NCI-H2107 treated with DMSO at 0.1 percent for 48 hours (cell line): ENCODE results near the gene VAV2.

Source experiments
- DNase-seq: peaks from one replicate; lab custom pipeline; 2025; ENCODE audit not compliant: unreplicated experiment; lab: John Stamatoyannopoulos, UW

The VAV2 gene

DNA sequence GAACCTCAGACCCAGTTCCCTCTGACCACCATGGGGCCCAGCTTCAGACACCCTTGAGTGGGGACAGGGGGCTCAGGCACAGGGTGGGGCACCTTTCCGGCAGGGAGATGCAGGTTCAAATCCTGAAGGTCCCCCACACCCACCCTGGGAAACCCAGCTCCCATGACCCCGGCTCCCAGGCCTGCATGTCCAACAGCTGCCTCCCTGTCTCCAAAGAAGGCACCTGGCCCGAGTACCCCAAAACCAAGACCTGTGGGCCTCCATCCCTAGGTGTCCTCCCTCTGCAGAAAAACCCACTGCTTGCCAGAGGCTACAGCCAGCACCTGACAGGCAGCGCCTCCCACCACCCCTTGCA, 38.5 kb downstream of the VAV2 start:
- DNase-seq: no peak

DNA sequence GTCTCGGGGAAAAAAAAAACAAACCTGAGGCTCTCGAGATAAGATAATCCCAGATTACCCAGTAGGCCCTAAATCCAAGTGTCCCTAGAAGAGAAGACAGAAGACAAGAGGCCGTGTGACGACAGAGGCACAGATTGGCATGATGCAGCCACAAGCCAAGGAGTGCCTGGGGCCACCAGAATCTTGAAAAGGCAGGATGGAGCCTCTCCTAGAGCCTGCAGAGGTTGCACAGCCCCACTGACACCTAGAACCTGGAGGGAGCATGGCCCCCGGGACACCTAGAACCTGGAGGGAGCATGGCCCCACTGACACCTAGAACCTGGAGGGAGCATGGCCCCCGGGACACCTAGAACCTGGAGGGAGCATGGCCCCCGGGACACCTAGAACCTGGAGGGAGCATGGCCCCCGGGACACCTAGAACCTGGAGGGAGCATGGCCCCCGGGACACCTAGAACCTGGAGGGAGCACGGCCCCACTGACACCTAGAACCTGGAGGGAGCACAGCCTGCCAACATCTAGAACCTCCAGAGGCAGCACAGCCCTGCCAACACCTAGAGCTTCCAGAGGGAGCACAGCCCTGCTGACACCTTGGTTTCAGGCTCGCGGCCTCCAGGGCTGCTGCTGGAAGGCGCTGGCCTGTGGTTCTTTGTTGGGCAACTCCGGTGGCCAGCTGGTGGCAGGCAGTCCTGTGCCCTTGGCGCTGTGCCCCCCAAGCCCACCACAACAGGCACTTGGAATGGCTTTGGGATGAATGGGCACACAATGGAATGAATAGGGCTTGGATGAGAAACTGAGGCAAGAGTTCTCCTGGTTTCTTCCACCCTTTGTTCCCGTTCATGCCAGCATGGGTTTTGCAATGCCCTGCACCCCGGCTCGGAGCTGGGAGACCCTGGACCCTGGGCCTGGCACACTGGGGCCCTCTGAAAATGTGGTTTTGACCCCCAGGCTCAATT, 39.2 kb downstream of the VAV2 start:
- DNase-seq: no peak

DNA sequence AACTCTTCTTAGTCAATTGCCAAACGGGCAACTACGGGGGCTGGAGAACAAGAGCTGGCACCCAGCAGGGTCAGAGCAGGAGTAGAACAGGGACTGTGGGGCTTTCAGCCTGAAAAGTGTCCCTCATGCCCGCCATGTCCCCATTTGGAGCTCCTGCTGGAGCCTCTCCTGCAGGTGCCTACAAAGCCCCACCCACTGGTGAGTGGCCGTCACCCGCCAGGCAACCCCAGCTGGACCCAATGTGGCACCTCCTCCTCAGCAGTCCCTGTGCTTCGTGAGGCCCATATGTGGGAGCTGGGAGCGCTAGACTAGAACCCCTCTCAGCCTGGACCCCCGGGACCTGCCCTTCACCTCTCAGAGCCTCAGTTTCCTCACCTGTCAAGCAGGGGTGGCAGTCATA, 40.9 kb downstream of the VAV2 start:
- no peak for DNase-seq

DNA sequence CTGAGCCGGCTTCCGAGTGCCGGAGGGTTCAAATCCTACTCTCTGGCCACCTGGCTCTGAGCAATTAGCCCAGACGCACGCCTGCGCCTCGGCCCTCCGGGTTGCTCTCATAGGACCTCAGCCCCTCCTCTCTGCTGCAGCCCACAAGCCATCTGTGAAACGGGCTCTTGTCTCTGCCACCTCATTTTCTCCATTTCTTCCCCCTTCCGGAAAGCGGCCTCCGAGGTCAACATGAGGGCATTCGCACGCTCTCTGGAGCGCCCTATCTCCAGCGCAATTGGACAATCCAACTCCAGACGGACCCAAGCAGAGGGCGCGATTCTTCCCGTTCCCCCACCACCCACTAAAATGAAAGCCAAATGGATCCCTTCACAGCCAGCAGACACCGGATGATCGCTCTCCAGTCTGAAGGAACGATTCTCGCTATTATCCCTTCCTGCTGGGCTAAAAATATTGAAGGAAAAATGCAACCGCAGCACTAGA, 41.5 kb downstream of the VAV2 start:
- DNase-seq: peak; percentile 48

DNA sequence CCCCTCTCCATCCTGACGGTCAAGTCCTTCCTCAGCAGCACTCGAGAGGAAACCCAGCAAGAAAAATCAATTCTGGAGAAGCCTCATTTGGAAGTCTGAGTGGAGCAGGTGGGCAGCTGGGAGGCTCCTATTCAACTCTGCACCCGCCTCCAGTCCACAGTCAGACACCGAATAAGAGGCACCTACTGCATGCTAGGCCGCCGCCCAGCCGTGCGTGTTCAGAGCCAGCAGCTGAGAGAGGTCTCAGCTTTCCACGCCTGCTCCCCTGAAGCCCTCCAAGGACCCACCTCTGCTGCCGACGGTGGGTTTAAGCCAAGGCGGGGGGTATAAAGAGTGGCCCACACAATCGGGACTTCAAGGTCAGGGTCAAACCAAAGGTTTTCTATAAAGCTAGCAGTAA, 41.9 kb downstream of the VAV2 start:
- peak; percentile 94 for DNase-seq

DNA sequence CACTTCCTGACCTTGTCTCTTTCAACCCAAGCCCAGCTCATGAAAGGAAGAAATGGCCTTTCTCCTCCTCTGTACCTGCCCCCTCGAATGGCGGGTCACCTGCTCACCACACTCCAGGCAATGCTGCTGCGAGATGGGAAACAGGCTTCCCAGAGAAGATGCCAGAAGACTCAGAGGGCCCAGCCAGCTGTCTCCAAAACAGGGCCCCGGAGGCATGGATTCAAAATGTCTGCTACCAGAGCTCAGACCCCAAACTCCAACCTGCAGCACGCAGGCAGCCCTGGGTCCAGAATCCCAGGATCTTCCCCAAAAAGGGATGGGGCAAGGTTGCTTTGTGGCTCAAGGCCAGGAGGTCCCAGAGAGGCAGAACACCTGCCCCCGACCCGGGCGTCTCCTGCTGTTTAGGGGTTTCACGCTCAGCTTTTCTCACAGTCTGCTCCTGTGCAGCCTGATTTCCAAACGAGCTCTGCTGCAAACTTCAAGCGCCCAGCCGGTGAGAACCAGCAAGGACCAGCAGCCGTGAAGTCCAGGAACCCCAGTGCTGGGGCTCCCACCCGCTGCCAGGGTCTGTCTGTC, 42.5 kb downstream of the VAV2 start:
- DNase-seq: peak; percentile 47

DNA sequence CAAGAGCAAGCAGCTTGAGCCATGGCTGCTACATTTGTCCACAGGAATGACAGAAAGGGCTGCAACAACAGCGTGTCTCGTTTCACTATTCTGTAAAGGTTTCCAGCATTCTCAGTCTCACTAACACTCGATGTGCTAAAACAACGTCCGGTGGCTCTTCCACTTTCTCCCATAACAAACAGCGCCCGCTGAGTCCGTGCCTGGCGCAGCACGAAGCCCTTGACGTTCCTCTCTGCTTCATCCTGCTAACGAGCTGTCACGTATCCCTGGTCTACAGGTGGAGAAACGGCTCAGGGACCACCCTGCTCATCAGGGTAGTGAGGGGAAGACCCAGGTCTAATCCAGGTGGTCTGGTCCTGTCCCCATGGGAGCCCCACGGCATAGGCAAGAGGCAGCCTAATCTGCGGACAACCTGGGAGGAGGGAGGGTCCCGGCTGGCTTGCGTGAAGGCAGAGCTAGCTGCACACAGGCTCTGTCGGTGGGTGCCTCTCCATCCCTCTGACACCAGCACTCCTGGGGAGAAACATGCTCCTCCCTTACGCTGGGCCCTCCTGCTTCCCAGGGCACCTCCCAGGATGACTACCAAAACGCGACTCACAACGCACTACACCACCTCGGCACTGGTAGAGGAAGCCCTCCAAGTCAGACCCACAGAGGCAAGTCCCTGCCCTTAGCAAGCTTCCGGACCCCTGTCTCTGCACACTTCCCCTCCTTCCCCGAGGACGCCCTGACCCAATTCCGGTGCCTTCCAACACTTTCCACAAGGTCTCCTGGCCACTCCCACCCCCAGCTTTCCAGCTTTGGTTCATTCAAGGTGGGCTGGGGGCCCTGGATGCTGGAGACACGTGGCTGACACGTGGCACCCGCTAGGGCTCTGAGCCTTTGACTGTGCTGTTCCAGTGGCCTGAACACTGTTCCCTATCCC, 43.3 kb downstream of the VAV2 start:
- DNase-seq: peak; percentile 45

DNA sequence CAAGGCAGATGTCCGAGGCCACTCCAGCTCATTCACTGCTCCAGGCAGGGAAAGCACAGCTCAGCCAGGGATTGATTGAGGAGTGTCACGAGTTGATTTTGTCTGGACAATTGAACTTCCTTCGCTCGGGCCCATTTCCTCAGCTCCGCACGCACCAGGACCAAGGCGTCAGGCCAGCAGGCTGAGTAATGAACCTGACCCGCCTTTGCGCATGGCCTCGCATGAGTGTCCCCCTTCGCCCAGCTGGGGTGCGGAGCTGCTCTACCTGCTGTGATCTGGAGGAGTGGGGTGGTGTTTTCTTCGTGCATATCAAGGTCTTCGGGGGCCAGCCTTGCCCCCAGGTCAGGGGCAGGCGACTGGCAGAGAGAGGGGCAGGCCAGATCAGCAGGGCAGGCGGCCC, 44.0 kb downstream of the VAV2 start:
- DNase-seq: no peak

DNA sequence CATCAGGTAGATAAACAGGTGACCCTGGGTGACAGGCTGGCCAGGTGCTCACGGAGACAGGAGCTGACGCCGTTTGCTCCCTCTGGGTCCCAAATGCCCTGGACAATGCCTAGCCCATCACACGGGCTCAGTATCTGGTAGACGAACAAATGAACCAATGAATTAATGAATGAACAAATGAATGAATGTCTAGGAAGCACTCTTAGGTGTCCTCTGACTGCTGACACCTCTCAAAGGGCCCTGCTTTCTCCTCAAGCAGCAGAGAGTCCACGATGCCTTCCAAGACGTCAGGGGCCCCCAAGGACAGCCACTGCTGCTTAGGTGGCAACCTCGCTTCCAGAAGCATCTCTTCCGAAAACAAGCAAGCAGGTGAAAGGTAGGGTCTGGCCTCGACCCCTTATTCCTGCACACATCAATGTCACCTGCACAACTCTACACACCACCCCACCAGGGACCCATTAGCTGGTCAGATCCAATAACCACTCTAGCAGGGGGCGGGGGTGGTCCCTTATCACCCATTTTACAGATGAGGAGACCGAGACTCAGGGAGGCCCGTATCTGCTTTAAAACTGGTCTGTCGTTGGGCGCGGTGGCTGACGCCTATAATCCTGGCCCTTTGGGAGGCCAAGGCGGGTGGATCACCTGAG, 45.2 kb downstream of the VAV2 start:
- DNase-seq: no peak

DNA sequence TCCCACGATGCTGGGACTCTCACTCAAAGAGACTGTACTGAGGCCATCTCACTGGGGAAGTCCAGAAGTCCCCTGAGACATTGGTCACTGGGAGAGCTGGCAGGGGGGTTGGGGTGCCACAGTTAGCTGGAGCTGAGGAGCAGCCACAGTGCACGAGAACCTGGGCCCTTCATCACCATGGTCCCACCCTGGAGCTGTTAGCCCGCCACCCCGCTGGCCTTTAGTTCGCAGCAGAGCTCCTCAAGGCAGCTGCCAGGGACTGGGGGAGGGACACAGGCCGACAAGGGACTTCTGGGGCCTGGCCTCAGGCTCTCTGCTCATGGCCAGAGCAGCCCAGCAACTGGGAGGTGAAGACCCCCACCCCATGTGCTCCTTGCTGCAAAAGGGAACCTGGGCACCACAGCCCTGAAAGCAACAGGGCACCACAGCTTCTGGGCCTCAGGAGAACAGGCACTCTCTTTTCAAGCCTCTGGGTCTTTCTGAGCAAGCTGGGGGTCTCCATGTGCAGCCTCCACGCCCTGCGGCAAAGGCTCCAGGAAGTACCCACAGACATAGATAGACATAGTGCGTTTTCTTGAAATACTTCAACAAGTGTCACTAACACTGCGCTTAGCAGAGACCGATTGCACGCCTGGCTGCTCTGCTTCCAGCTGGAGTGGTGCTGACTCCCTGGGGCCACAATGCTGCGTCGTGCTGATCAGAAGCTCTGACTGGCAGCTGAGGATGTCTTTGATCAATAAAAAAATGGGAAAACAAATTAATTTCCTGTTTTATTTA, 46.0 kb downstream of the VAV2 start:
- peak; percentile 32 for DNase-seq

DNA sequence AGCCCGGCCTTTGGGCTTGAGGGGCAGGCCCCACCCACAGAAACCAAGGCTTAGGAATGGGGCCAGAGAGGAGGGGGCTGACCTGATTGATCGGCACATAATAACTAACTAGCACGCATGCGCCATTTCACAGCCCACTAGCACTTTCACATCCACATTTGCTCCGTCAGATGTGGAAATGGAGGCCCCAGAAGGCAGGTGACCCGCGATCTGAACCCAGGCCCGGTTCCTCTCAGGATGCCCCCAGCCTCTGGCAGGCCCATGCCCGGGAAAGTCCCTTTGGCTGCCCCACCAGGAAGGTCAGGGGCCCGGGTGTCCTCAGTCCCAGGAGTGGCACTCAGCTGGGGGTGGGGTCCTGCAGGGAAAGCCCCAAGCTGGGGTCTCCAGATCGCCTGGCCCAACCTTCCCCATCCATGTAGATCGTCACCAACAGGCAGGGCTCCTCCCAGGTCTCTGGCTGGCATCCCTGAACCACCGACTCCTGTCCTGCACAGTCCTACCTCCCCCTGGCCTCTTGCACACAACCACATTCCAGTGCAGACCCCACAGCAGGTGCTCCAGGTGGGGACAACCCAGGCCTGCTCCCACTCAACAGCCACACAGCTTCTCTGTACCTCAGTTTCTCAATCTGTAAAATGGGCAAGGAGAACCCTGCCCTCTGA, 46.7 kb downstream of the VAV2 start:
- no peak for DNase-seq

DNA sequence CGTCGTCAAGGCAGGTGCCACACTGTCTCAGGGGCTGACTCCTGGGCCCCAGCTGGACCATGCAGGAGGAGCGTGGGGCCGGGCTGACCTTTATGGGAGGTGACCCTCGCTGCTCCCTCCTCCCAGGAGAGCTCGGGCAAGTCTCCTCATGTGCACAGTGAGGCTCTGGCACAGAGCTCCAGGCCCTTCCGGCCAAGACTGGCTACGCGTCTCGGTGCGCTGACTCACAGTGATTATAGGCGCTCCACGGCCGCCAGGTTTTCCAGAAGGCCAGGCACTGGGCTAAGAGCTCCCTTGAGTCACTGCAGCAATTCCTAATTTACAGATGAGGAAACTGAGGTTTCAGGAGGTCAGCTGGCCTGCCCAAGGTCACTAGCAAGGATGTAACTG, 47.4 kb downstream of the VAV2 start:
- DNase-seq: no peak

DNA sequence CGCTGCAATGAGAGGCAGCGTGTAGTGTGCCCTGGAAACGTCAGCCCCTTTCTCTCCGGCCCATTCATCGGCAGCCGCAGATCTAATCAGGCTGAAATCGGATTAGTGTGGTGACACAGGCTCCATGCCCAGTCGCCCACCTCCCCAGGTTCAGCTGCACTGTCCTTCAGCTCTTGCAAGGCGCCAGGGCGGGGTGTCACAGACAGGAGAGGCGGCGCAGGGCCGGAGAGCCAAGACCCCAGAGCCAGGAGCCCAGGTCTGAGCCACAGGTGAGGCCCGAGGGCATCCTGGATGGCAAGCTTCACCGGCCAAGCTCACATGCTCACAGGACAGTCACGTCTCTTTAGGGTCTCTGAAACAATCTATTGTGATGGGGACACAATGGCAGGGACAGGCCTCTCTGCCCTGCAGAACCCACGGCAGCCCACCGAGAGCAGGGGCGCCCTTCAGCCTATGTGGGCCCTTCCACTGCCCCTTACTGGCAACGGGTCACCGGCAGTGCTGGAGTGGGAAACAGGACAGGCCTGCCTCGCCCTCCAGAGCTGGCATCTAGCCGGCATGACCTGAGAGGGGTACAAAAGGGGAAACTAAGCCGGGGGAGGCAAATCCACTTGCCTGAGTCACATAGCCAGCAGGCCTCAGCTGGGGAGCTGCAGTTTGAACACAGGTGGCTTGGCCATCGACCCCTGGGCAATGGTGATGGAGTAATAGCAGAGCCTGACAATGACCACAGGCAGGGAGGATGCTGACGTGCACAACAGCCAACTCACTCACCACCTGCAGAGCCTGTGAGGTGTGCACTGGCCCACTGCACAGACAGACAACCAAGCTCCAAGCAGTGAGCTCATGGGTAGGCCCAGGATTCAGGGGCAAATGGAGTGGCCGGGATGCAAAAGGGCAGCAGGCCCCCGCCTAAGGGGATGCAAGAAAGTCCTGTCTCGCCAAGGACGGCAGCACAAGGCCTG, 48.1 kb downstream of the VAV2 start:
- no peak for DNase-seq

DNA sequence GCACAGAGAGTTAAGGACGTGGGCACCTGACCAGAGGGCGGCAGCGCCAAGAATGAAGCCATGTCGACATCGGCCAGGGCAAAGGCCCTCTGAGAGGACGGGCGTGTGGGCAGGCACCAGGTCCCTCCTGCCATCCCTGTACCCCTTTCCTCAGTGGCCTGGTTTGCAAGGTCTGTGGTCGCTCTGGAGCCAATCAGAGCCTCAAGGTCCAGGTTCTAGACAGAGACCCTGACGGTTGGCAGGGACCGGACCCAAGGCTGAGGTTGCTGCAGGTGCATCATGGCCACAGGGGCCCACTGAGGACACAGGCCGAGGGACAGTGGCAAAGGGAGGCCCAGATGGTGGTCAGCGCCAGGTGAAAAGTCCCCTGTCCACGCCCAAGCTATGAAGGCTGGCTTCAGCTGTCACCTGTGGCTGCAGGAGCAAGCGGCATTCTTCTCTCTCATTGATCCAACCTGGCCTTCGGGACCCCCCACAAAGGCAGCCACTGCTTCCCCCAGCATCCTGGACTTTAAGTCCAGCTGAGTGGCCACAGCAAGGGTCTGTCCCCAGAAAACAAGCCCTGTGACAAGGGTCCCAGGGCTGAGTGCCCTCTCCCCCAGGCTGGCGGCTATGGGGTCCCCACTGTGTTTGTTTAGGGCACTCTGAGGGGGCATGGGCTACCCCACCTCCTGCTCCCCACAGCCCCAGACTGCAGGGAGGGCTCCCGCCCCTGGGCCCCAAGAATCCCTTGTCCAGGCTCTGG, 48.9 kb downstream of the VAV2 start:
- no peak for DNase-seq

DNA sequence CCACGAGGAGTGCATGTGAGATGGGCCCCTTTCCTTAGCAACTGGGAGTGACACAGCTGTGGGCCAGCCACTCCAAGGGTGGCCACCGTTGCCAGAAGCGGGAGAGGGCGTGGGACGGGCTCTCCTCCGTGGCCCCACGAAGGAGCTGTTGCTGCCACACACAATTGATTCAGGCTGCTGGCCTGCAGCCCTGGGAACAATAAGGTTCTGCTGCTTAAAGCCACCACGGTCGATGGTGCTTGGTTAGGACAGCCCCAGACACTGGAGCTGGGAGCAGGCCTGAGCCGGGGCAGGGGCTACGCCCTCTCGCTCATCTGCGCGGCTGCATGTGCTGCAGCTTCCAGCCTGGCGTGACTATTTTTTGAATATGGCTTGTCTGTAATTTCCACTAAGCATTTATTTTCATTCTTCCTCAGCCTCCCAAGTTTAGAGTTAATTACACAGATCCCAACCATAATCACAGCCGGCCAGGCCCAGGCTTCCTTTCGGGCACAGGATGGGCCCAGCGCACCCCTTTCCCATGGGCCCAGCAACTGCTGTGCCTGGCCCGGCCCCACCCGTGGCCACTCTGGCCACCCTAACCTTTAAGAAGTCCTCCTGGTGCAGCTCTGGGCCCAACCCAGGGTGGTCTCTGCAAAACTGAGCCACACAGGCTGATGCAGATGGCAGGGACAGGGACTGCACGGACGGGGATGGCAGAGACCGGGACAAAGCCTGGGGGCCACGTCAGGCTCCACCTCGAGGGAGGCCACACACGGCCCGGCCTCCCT, 49.7 kb downstream of the VAV2 start:
- no peak for DNase-seq

DNA sequence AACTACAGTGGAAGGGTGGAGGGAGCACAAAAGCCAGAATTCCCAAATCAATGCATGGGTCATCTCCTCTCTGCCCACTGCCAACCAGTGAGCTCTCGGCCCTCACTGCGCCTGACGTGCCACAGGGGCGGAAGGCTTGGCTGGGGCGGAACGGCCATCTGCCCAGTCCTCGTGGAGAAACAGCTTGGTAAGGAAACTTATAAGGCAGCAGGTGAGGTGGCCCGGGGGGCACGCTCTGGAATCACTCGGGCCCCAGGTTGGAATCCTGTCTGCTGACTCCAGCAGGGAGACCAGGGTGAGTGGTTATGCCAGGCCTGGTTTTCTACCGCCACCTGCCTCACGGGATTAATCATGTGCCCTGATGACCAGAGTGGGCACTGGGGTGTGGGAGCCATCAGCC, 52.3 kb downstream of the VAV2 start:
- no peak for DNase-seq

DNA sequence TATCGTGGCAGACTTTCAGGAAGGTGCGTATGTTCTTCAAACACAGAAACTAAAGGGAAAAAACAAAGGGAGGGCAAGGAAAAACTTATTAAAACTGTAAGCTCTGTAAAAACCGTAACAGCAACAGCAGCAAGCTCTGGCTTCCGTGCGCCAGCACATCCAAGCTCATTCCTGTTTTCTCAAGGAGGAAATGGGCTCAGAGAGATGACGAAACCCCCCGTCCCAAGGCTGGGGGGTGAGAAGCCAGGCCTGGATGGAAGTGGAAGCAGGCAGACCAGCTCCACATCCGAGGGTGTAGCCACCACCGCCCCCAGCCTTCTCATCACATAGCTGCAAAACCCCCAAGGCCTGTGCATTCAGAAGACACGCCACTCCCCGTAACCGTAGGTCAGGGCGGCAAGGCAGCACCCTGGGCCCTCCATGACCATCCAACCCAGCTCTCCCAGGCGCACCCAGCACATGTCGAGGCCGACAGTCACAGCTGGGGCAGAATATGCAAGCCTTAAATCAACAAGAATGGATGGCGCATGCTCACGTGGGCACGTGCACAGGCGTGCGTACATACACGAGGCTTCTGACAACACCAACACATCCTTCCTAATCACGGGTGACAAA, 52.8 kb downstream of the VAV2 start:
- DNase-seq: no peak
